ENCODE data around the gene DOCK8. TPM values are rescaled to one million over a fixed set of nuclear protein-coding genes. Genes with fewer than 3 reads are reported as not detected.

Gene DOCK8
- total and polyA plus RNA-seq, 2 of the 4 experiments (the other 2 are of a cell fraction): not detected

- H2BK20ac ChIP-seq (ENCODE audit: low read depth, low read length): no peak overlapping the region
- no peak overlapping the region for H3K18ac ChIP-seq (ENCODE audit: low read depth, low read length)
- no peak overlapping the region for H3K4ac ChIP-seq (ENCODE audit: low read depth, low read length)
- ChIA-PET CTCF (interaction anchor here (1.1 kb wide), 1 partner anchor 616 kb away, joined by 3 read pairs; no protein-coding TSS in a partner anchor), POLR2A (ENCODE audit: unreplicated experiment) (no interaction called here)
- H4K8ac ChIP-seq (ENCODE audit: low read depth in 2 of 2, low read length in 2 of 2): no peak overlapping the region
- H2AK9ac ChIP-seq (replicated peaks; ENCODE audit: low read depth, low read length, poor library complexity): no peak overlapping the region
- no peak overlapping the region for H2BK5ac ChIP-seq (ENCODE audit: low read depth, low read length, poor library complexity, severe bottlenecking)
- H3K9ac ChIP-seq (ENCODE audit: low read depth, low read length): no peak overlapping the region
- H3K14ac ChIP-seq (replicated peaks; ENCODE audit: low read depth, low read length): no peak overlapping the region
- in situ Hi-C loops (cut with MboI; ENCODE audit: low sequenced_read_pairs) (loop anchor here (5.0 kb wide), 1 partner anchor 618 kb away; no protein-coding TSS in a partner anchor), intact Hi-C loops (cut with micrococcal nuclease) (loop anchor here (5.0 to 10.0 kb wide), 2 partner anchors 46 to 373 kb away; no protein-coding TSS in a partner anchor), dilution Hi-C loops (cut with HindIII; ENCODE audit: low sequenced_read_pairs, unreplicated experiment) (no loop called here)
- H2AK5ac ChIP-seq (ENCODE audit: low read depth, low read length): no peak overlapping the region
- ATAC-seq (ENCODE audit: low read depth) (no peak), DNase-seq (no peak)
- H3K36me3 ChIP-seq (ENCODE audit: control insufficient read depth, insufficient read depth, low read length): no peaks in the 10 kb centered on the region
- no peak overlapping the region for H3K4me3 ChIP-seq (ENCODE audit: insufficient read depth, low read depth, low read length)
- no peak overlapping the region for H3K23ac ChIP-seq (ENCODE audit: low read depth, low read length)
- H3K27me3 ChIP-seq (ENCODE audit: control insufficient read depth, insufficient read depth, low read length): peaks cover 3% of the 10 kb centered on the region
- H4K91ac ChIP-seq (ENCODE audit: insufficient read depth, low read depth, low read length): no peak overlapping the region
- H3K9me3 ChIP-seq (ENCODE audit: control insufficient read depth, insufficient read depth, low read length): no peaks in the 10 kb centered on the region
- H2BK15ac ChIP-seq (ENCODE audit: low read depth, low read length): no peak overlapping the region
- no peak overlapping the region for H2BK120ac ChIP-seq (ENCODE audit: low read depth, low read length)
- H4K20me1 ChIP-seq (ENCODE audit: insufficient read depth, low read length): no peaks in the 10 kb centered on the region
- H3K27ac ChIP-seq (ENCODE audit: insufficient read depth, low read length): no peak overlapping the region
- no peak overlapping the region for H3K56ac ChIP-seq (ENCODE audit: extremely low read depth, insufficient read depth, low read length)
- no peaks in the 10 kb centered on the region for H3K79me1 ChIP-seq (ENCODE audit: low read depth in 1 of 2, low read length in 2 of 2)
- H4K5ac ChIP-seq (ENCODE audit: low read depth, low read length): no peak overlapping the region
- no peaks in the 10 kb centered on the region for H3K4me1 ChIP-seq (ENCODE audit: control insufficient read depth, insufficient read depth, low read length)
- H3K4me2 ChIP-seq (ENCODE audit: low read depth, low read length): no peak overlapping the region
- BruUV-seq (replicated peaks): no TSS peak
- no CpG with 5 or more reads among the region's 2 CpGs for WGBS, 2 experiments (ENCODE audit: extremely low coverage in 2 of 2, insufficient read length in 1 of 2)
- no peak overlapping the region for H2AFZ ChIP-seq (replicated peaks; ENCODE audit: low read length, poor library complexity)
- H3K9me1 ChIP-seq (ENCODE audit: insufficient read depth, low read length): no peaks in the 10 kb centered on the region
- no peak for TF ChIP-seq CEBPB (IDR thresholded peaks at IDR 0.05; ENCODE audit: low read depth, low read length)
- TF ChIP-seq, protein P1, sequence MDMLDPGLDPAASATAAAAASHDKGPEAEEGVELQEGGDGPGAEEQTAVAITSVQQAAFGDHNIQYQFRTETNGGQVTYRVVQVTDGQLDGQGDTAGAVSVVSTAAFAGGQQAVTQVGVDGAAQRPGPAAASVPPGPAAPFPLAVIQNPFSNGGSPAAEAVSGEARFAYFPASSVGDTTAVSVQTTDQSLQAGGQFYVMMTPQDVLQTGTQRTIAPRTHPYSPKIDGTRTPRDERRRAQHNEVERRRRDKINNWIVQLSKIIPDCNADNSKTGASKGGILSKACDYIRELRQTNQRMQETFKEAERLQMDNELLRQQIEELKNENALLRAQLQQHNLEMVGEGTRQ (IDR thresholded peaks at IDR 0.05; ENCODE audit: low read depth, low read length): no peak
- TF ChIP-seq NFE2L2 (IDR thresholded peaks at IDR 0.05; ENCODE audit: low read depth, low read length): no peak
- TF ChIP-seq RCOR1 (IDR thresholded peaks at IDR 0.05; ENCODE audit: insufficient replicate concordance, low read length): no peak
Measured at GRCh38 chr9:389159-389558, 174.5 kb downstream of the DOCK8 start.
